Neuron (in vitro differentiated cells): ENCODE data around the gene TBX18.

Experiments
- H2AFZ ChIP-seq: one replicate; pipeline ENCODE4 v1.6.1; 2013; ENCODE audit warnings: low read depth, mild to moderate bottlenecking, inconsistent platforms, low read length, moderate library complexity
- H3K27me3 ChIP-seq: one replicate; pipeline ENCODE4 v1.6.1; 2013; ENCODE audit warnings: low read length; ENCODE audit not compliant: insufficient read depth
- H3K36me3 ChIP-seq: one replicate; pipeline ENCODE4 v1.6.1; 2013; ENCODE audit warnings: low read length; ENCODE audit not compliant: insufficient read depth
- H3K4me1 ChIP-seq: one replicate; pipeline ENCODE4 v1.6.1; 2013; ENCODE audit warnings: low read length; ENCODE audit not compliant: insufficient read depth
- H3K4me3 ChIP-seq: 2 replicates; pipeline ENCODE4 v1.5.1; 2013; ENCODE audit warnings: mild to moderate bottlenecking, low read length, moderate library complexity
- H3K9me3 ChIP-seq: one replicate; pipeline ENCODE4 v1.6.1; 2013; ENCODE audit warnings: low read length

The TBX18 gene

DNA sequence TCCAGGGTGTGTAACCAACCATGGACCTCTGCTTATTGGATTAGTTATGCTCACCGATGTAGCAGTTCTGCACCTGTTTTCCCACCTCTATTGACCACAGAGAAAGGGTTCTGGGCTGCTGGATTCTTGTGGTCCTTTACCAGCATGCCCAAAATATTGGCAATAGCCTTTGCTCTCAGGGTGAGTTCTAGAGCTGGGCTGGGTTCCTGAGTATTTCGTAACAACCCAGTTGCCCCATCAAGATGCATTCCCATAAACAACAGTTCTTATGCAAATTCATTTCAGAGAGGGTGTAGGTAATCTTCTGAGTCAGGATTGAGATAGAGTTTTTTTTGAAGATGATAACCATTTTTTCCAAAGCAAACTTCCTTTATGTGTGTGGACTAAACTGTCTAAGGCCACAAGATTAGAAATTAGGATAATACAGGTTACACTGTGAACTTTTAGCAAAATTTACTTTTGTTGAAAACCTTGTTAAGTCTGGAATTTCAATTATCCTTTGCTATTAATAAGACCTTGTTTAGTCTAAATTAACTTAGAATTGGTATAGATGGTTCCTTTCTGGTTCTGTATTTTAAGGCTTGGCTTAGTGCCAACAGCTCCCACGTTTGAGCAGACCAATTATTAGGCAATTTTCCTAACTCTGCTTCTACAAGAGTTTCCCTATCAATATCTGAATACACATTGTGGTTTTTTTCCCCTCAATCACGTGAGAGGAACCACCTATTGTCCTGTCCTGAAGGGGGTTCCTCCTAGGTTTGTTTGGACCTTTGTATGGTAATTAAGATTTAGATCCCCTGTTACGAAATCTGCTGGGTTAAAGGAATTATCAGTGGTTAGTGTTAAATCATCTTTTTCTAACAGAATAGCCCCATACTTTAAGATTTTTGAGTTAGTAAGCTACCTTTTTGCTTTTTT is 46.1 kb downstream of the TBX18 start:
- no peaks in the 10 kb centered on the region for H3K9me3 ChIP-seq
- no peaks in the 10 kb centered on the region for H3K4me1 ChIP-seq
- H3K36me3 ChIP-seq: no peaks in the 10 kb centered on the region
- no peak overlapping the region for H2AFZ ChIP-seq
- H3K4me3 ChIP-seq: no peak overlapping the region
- no peaks in the 10 kb centered on the region for H3K27me3 ChIP-seq

- Histone ChIP-seq H2AFZ (no peak overlapping the region), H3K36me3 (no peaks in the 10 kb centered on the region), H3K4me3 (no peak overlapping the region), H3K9me3 (no peaks in the 10 kb centered on the region), H3K4me1 (no peaks in the 10 kb centered on the region), H3K27me3 (no peaks in the 10 kb centered on the region)
Measured at GRCh38 chr6:84709121-84709520, 55.3 kb downstream of the TBX18 start.

DNA sequence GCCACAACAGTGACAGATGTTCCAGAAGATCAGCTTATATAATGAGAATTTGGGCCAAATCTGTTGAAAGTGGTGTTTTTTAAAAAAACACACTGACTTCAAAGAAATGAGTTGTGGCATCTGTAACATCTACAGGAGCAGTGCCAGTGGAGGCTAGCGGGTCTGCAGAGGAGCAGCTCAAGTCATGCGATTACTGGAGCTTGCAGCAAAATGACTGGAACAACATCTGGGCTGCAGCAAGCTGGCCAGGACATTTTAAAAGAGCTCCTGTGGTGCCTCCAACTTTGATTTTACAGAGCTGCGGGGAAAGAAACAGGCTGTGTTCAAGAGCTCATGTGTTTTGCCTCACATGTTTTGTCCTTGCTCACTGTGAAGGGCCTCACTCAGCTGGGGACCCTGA is 57.2 kb downstream of the TBX18 start:
- no peak overlapping the region for H2AFZ ChIP-seq

GRCh38 chr6:84696166-84696565 is 68.2 kb downstream of the TBX18 start:
- H3K4me3 ChIP-seq: no peak overlapping the region
- H3K27me3 ChIP-seq: no peaks in the 10 kb centered on the region
- H3K36me3 ChIP-seq: no peaks in the 10 kb centered on the region

More for the DNA sequence above, 57.2 kb downstream of the TBX18 start:
- no peaks in the 10 kb centered on the region for H3K9me3 ChIP-seq
- H3K27me3 ChIP-seq: no peaks in the 10 kb centered on the region
- no peaks in the 10 kb centered on the region for H3K4me1 ChIP-seq
- no peak overlapping the region for H3K4me3 ChIP-seq
- no peaks in the 10 kb centered on the region for H3K36me3 ChIP-seq

GRCh38 chr6:84691978-84692623 is 72.3 kb downstream of the TBX18 start:
- H3K36me3 ChIP-seq: no peaks in the 10 kb centered on the region
- H3K4me3 ChIP-seq: no peak overlapping the region
- H3K4me1 ChIP-seq: no peaks in the 10 kb centered on the region
- H2AFZ ChIP-seq: no peak overlapping the region
- H3K27me3 ChIP-seq: no peaks in the 10 kb centered on the region
- no peaks in the 10 kb centered on the region for H3K9me3 ChIP-seq

More at GRCh38 chr6:84696166-84696565, 68.2 kb downstream of the TBX18 start:
- H2AFZ ChIP-seq: no peak overlapping the region
- H3K9me3 ChIP-seq: no peaks in the 10 kb centered on the region
- no peaks in the 10 kb centered on the region for H3K4me1 ChIP-seq

DNA sequence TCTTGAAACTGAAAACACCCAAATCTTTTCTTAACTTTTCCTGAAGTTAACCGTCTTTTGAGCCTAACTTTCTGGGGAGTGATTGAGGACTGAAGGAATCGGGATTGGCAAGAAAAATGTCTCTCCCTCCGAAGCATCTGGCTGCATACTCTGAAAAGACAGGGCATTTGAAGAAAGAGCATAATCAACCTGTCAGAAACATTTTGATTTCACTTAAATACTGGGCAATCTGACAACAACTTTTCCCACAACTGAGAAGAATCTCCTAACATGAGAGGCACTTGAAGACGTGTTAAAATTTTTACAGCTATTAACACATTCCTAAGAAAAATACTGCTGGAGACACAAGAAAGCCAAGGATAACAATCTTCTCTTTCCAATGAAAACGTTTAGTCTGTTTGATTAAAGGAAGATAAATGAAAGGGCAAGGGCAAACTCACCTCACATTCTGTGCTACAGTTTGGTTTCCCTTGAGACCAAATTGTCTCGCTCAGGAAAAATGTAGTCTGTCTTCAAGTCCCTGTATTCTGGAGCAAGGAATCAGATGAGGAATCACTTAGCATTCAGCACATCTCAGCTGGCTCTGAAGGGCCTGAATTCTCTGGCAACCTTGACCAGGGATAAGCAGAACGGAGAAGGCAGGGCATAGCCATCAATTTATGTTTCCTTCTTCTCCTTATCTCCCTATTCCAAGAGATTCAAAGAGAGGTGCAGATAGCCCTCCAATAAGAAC is 76.1 kb downstream of the TBX18 start:
- no peaks in the 10 kb centered on the region for H3K27me3 ChIP-seq
- no peak overlapping the region for H2AFZ ChIP-seq

DNA sequence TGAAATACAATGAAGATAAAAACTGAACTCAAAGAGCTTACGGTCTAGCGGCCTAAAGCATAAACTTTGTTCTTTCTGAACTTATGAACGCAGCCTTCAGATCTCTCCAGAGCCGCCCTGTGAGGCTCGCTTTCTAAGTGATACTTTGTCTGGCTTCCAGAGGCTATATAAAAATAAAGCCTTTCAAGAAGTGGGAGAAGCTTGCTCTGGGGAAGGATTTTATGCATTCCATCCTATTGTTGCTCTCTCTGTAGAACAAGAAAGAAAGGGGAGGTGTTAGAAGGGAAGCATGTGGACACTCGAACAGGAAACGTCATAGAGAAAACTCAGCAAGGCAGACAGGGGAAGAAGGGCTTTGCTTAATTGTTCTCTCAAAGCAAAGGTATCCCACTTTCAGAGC is 77.0 kb downstream of the TBX18 start:
- Histone ChIP-seq H3K9me3 (no peaks in the 10 kb centered on the region), H3K4me1 (no peaks in the 10 kb centered on the region), H2AFZ (no peak overlapping the region), H3K27me3 (no peaks in the 10 kb centered on the region), H3K36me3 (no peaks in the 10 kb centered on the region), H3K4me3 (no peak overlapping the region)

More for the DNA sequence above, 76.1 kb downstream of the TBX18 start:
- Histone ChIP-seq H3K4me3 (no peak overlapping the region), H3K9me3 (no peaks in the 10 kb centered on the region), H3K4me1 (no peaks in the 10 kb centered on the region), H3K36me3 (no peaks in the 10 kb centered on the region)

DNA sequence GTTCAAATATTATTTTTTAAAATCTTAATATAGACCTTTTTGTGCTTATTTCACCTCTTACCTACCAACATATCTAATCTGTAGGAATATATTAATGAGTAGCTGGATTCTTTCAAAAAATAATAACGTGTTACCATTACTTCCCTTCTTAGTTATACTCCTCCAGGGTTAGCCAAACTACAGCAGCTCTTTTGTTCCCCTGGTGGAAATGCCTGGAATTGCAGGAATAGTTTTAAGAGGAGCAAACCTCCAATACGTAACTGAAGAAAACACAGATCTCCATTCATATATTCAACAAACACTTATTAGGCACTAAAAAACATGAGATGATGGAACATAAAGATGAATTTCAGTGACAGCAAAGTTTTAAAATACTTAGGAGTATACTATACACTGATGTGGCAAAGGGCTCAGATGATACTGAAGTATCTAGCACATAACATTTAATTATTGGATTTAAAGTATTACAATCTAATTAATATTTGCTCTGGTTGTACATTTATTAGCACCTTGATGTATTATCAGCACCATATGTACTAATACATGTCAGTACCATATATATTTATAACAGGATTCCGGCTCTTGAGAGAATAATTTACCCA is 78.3 kb downstream of the TBX18 start:
- Histone ChIP-seq H3K4me1 (no peaks in the 10 kb centered on the region), H3K4me3 (no peak overlapping the region), H3K9me3 (no peaks in the 10 kb centered on the region), H3K36me3 (no peaks in the 10 kb centered on the region), H3K27me3 (no peaks in the 10 kb centered on the region), H2AFZ (no peak overlapping the region)

DNA sequence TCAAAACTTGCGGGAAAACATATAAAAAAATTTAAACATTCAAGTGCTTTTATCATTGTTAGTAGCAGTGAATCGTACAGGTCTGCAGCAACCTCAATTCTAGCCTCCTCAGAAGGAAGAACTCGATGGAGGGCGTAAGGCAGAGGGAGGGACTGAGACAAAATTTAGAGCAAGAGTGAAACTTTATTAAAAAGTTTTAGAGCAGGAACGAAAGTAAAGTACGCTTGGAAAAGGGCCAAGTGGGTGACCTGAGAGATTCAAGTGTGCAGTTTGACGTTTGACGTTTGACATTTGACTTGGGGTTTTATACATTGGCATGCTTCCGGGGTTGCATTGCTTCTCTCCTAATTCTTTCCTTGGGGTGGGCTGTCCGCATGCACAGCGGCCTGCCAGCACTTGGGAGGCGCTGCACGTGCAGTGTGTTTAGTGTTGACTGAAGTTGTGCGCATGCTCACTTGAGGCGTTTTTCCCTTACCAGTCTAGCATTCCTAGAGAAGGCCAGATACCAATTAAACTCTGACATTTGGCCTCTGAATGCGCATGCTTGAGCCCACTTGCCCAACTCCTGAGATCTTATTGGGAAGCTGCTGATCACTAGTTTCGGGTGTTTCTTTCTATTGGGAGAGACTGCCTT is 82.6 kb downstream of the TBX18 start:
- H2AFZ ChIP-seq: no peak overlapping the region
- no peak overlapping the region for H3K4me3 ChIP-seq
- H3K27me3 ChIP-seq: no peaks in the 10 kb centered on the region
- no peaks in the 10 kb centered on the region for H3K9me3 ChIP-seq
- H3K4me1 ChIP-seq: no peaks in the 10 kb centered on the region
- H3K36me3 ChIP-seq: no peaks in the 10 kb centered on the region

DNA sequence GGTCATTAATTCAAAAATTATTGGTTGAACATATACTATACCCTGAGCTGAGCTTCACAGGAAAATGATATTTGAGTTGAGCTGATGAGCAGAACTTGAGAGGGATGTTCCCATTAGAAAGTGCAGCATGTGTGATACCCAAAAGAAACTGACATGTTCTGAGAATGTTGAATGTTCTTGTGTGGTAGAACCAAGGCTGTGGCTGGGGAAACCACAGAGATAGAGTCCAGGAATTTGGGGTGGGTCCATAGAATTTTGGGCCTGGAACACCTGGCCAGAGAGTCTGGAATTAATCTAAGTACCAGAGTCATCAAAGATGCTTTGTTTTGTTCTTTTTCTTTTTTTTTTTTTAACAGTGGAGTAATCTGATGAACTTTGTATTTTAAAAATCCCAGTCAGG is 88.7 kb downstream of the TBX18 start:
- Histone ChIP-seq H3K27me3 (no peaks in the 10 kb centered on the region), H3K4me3 (no peak overlapping the region), H3K4me1 (no peaks in the 10 kb centered on the region), H2AFZ (no peak overlapping the region), H3K36me3 (no peaks in the 10 kb centered on the region), H3K9me3 (no peaks in the 10 kb centered on the region)

GRCh38 chr6:84674395-84674794 is 90.0 kb downstream of the TBX18 start:
- Histone ChIP-seq H3K27me3 (no peaks in the 10 kb centered on the region), H2AFZ (no peak overlapping the region), H3K36me3 (no peaks in the 10 kb centered on the region), H3K4me3 (no peak overlapping the region), H3K4me1 (no peaks in the 10 kb centered on the region), H3K9me3 (no peaks in the 10 kb centered on the region)

- Histone ChIP-seq H2AFZ (no peak overlapping the region), H3K4me1 (no peaks in the 10 kb centered on the region), H3K27me3 (no peaks in the 10 kb centered on the region), H3K9me3 (no peaks in the 10 kb centered on the region), H3K36me3 (no peaks in the 10 kb centered on the region), H3K4me3 (no peak overlapping the region)
Measured at GRCh38 chr6:84671183-84671582, 93.2 kb downstream of the TBX18 start.
